ENCODE results near the gene CALM1.
A peak's percentile ranks its signal among the peaks of the same experiment; 100 is the strongest.

CALM1 gene

GRCh38 chr14:90399541-90400444, 3.0 kb downstream of the CALM1 start:
- H3K9me3 ChIP-seq (ENCODE audit: low read depth, low read length), result no peaks in the 10 kb centered on the region
- DNase-seq (ENCODE audit: low read depth, low spot score), result peak; percentile 72
- peaks cover 45% of the 10 kb centered on the region for H3K36me3 ChIP-seq (ENCODE audit: insufficient read depth, low read length)
- TF ChIP-seq FOXP2 (optimal IDR thresholded peaks at IDR 0.05; ENCODE audit: control extremely low read depth, extremely low read length, insufficient read depth), result peak; percentile 24
- no peak for TF ChIP-seq EZH2 (IDR thresholded peaks at IDR 0.05)
- H3K9ac ChIP-seq (ENCODE audit: insufficient read length), result peak overlapping the region; percentile 11
- H3K27ac ChIP-seq, result no peak overlapping the region
- peak overlapping the region; percentile 98 for H3K4me3 ChIP-seq

- no peak for DNase-seq (ENCODE audit: low read depth, low spot score)
- Histone ChIP-seq H3K36me3 (ENCODE audit: insufficient read depth, low read length) (peaks cover 55% of the 10 kb centered on the region), H3K9ac (ENCODE audit: insufficient read length) (no peak overlapping the region), H3K9me3 (ENCODE audit: low read depth, low read length) (no peaks in the 10 kb centered on the region), H3K4me3 (no peak overlapping the region), H3K27ac (no peak overlapping the region)
- TF ChIP-seq FOXP2 (optimal IDR thresholded peaks at IDR 0.05; ENCODE audit: control extremely low read depth, extremely low read length, insufficient read depth), result no peak
- TF ChIP-seq EZH2 (IDR thresholded peaks at IDR 0.05), result no peak
- no peak for TF ChIP-seq POLR2AphosphoS5 (IDR thresholded peaks at IDR 0.05; ENCODE audit: borderline replicate concordance, low read depth, low read length)
Measured at GRCh38 chr14:90400904-90401561, 4.2 kb downstream of the CALM1 start.

GRCh38 chr14:90402016-90402415, 5.2 kb downstream of the CALM1 start:
- Histone ChIP-seq H3K9me3 (ENCODE audit: low read depth, low read length) (no peaks in the 10 kb centered on the region), H3K36me3 (ENCODE audit: insufficient read depth, low read length) (peaks cover 55% of the 10 kb centered on the region), H3K27ac (no peak overlapping the region), H3K9ac (ENCODE audit: insufficient read length) (no peak overlapping the region), H3K4me3 (no peak overlapping the region)
- no peak for DNase-seq (ENCODE audit: low read depth, low spot score)
- TF ChIP-seq POLR2AphosphoS5 (IDR thresholded peaks at IDR 0.05; ENCODE audit: borderline replicate concordance, low read depth, low read length) (no peak), FOXP2 (optimal IDR thresholded peaks at IDR 0.05; ENCODE audit: control extremely low read depth, extremely low read length, insufficient read depth) (no peak), EZH2 (IDR thresholded peaks at IDR 0.05) (no peak)

GRCh38 chr14:90403065-90403464, 6.2 kb downstream of the CALM1 start:
- Histone ChIP-seq H3K9ac (ENCODE audit: insufficient read length) (no peak overlapping the region), H3K36me3 (ENCODE audit: insufficient read depth, low read length) (peaks cover 55% of the 10 kb centered on the region), H3K9me3 (ENCODE audit: low read depth, low read length) (no peaks in the 10 kb centered on the region), H3K4me3 (no peak overlapping the region), H3K27ac (no peak overlapping the region)
- no peak for DNase-seq (ENCODE audit: low read depth, low spot score)
- TF ChIP-seq FOXP2 (optimal IDR thresholded peaks at IDR 0.05; ENCODE audit: control extremely low read depth, extremely low read length, insufficient read depth) (no peak), EZH2 (IDR thresholded peaks at IDR 0.05) (no peak), POLR2AphosphoS5 (IDR thresholded peaks at IDR 0.05; ENCODE audit: borderline replicate concordance, low read depth, low read length) (no peak)

GRCh38 chr14:90405101-90405500, 8.3 kb downstream of the CALM1 start:
- no peak overlapping the region for H3K9ac ChIP-seq (ENCODE audit: insufficient read length)
- no peak overlapping the region for H3K4me3 ChIP-seq
- peaks cover 55% of the 10 kb centered on the region for H3K36me3 ChIP-seq (ENCODE audit: insufficient read depth, low read length)
- H3K27ac ChIP-seq, result no peak overlapping the region
- no peak for DNase-seq (ENCODE audit: low read depth, low spot score)
- H3K9me3 ChIP-seq (ENCODE audit: low read depth, low read length), result no peaks in the 10 kb centered on the region
- TF ChIP-seq EZH2 (IDR thresholded peaks at IDR 0.05), result no peak
- TF ChIP-seq POLR2AphosphoS5 (IDR thresholded peaks at IDR 0.05; ENCODE audit: borderline replicate concordance, low read depth, low read length), result no peak
- no peak for TF ChIP-seq FOXP2 (optimal IDR thresholded peaks at IDR 0.05; ENCODE audit: control extremely low read depth, extremely low read length, insufficient read depth)

GRCh38 chr14:90405755-90406154, 8.9 kb downstream of the CALM1 start:
- H3K27ac ChIP-seq, result no peak overlapping the region
- peaks cover 50% of the 10 kb centered on the region for H3K36me3 ChIP-seq (ENCODE audit: insufficient read depth, low read length)
- no peaks in the 10 kb centered on the region for H3K9me3 ChIP-seq (ENCODE audit: low read depth, low read length)
- DNase-seq (ENCODE audit: low read depth, low spot score), result no peak
- no peak overlapping the region for H3K9ac ChIP-seq (ENCODE audit: insufficient read length)
- H3K4me3 ChIP-seq, result no peak overlapping the region
- no peak for TF ChIP-seq POLR2AphosphoS5 (IDR thresholded peaks at IDR 0.05; ENCODE audit: borderline replicate concordance, low read depth, low read length)
- no peak for TF ChIP-seq EZH2 (IDR thresholded peaks at IDR 0.05)
- TF ChIP-seq FOXP2 (optimal IDR thresholded peaks at IDR 0.05; ENCODE audit: control extremely low read depth, extremely low read length, insufficient read depth), result no peak

- DNase-seq (ENCODE audit: low read depth, low spot score), result no peak
- TF ChIP-seq EZH2 (IDR thresholded peaks at IDR 0.05) (no peak), FOXP2 (optimal IDR thresholded peaks at IDR 0.05; ENCODE audit: control extremely low read depth, extremely low read length, insufficient read depth) (no peak), POLR2AphosphoS5 (IDR thresholded peaks at IDR 0.05; ENCODE audit: borderline replicate concordance, low read depth, low read length) (no peak)
- no peaks in the 10 kb centered on the region for H3K9me3 ChIP-seq (ENCODE audit: low read depth, low read length)
- no peak overlapping the region for H3K4me3 ChIP-seq
- H3K9ac ChIP-seq (ENCODE audit: insufficient read length), result no peak overlapping the region
- H3K27ac ChIP-seq, result no peak overlapping the region
- peaks cover 44% of the 10 kb centered on the region for H3K36me3 ChIP-seq (ENCODE audit: insufficient read depth, low read length)
Measured at GRCh38 chr14:90406384-90406798, 9.6 kb downstream of the CALM1 start.

- Histone ChIP-seq H3K27ac (no peak overlapping the region), H3K36me3 (ENCODE audit: insufficient read depth, low read length) (peaks cover 35% of the 10 kb centered on the region)
Measured at GRCh38 chr14:90407230-90407629, 10.4 kb downstream of the CALM1 start.

More at GRCh38 chr14:90407230-90407629, 10.4 kb downstream of the CALM1 start:
- H3K9me3 ChIP-seq (ENCODE audit: low read depth, low read length), result no peaks in the 10 kb centered on the region
- DNase-seq (ENCODE audit: low read depth, low spot score), result no peak
- no peak for TF ChIP-seq POLR2AphosphoS5 (IDR thresholded peaks at IDR 0.05; ENCODE audit: borderline replicate concordance, low read depth, low read length)
- no peak for TF ChIP-seq FOXP2 (optimal IDR thresholded peaks at IDR 0.05; ENCODE audit: control extremely low read depth, extremely low read length, insufficient read depth)
- no peak for TF ChIP-seq EZH2 (IDR thresholded peaks at IDR 0.05)
- H3K4me3 ChIP-seq, result no peak overlapping the region
- no peak overlapping the region for H3K9ac ChIP-seq (ENCODE audit: insufficient read length)
